CD8-positive, alpha-beta memory T cell (primary cell): ENCODE measurements around the gene RPL13A. TPM values are rescaled to one million over a fixed set of nuclear protein-coding genes. Genes with fewer than 3 reads are reported as not detected.
A peak's percentile ranks its signal among the peaks of the same experiment; 100 is the strongest.

Experiments used
- CTCF ChIA-PET: fragments of 350-600 bp; sonication (Branson Sonifier 250); formaldehyde crosslinking; loops from one replicate; lab custom pipeline; 2021; ENCODE audit warnings: antibody characterized with exemption; lab: Charles Lee
- POLR2A ChIA-PET: fragments of 350-600 bp; sonication (Branson Sonifier 250); formaldehyde crosslinking; loops from one replicate; lab custom pipeline; 2021; ENCODE audit warnings: antibody characterized with exemption; lab: Charles Lee
- DNase-seq, 5 donors: peaks; one replicate each; pipeline versions ENCODE4 v3.0.0 to v3.0.0-alpha.2; 2020 to 2022; ENCODE audit warnings: mixed read lengths in 1 of 5
- H3K27ac ChIP-seq: one replicate; pipeline ENCODE4 v1.7.0; 2013; ENCODE audit warnings: low read depth, mild to moderate bottlenecking, low read length, moderate library complexity
- H3K27me3 ChIP-seq: 2 replicates; pipeline ENCODE4 v1.7.0; 2013; ENCODE audit warnings: low read length, mild to moderate bottlenecking; ENCODE audit not compliant: insufficient read depth, poor library complexity, severe bottlenecking
- H3K36me3 ChIP-seq: 2 replicates; pipeline ENCODE4 v1.7.0; 2013; ENCODE audit warnings: mild to moderate bottlenecking, low read length, moderate library complexity; ENCODE audit not compliant: insufficient read depth
- H3K4me1 ChIP-seq: 2 replicates; pipeline ENCODE4 v1.7.0; 2013; ENCODE audit warnings: mild to moderate bottlenecking, low read length, moderate library complexity; ENCODE audit not compliant: insufficient read depth
- H3K4me3 ChIP-seq: 2 replicates; pipeline ENCODE4 v1.7.0; 2013; ENCODE audit warnings: mild to moderate bottlenecking, low read length
- H3K9me3 ChIP-seq: 2 replicates; pipeline ENCODE4 v1.7.0; 2013; ENCODE audit warnings: mild to moderate bottlenecking, low read length
- H3K27ac Mint-ChIP-seq, 8 donors: one replicate each; pipeline ENCODE4 v1.8.0; 2020 to 2021; ENCODE audit warnings: mixed read lengths in 8 of 8, mild to moderate bottlenecking in 6 of 8, inconsistent platforms in 3 of 8, moderate library complexity in 3 of 8
- H3K27me3 Mint-ChIP-seq, 2 donors: one replicate each; pipeline ENCODE4 v1.8.0; 2020 to 2021; ENCODE audit warnings: mixed read lengths in 2 of 2, mild to moderate bottlenecking in 1 of 2, moderate library complexity in 1 of 2
- H3K36me3 Mint-ChIP-seq, 3 donors: one replicate each; pipeline ENCODE4 v1.8.0; 2020 to 2021; ENCODE audit warnings: mixed read lengths in 3 of 3, inconsistent platforms in 1 of 3, mild to moderate bottlenecking in 1 of 3
- H3K4me1 Mint-ChIP-seq, 3 donors: one replicate each; pipeline ENCODE4 v1.8.0; 2020 to 2021; ENCODE audit warnings: mixed read lengths in 3 of 3, inconsistent platforms in 1 of 3, mild to moderate bottlenecking in 1 of 3
- H3K4me3 Mint-ChIP-seq, 7 donors: one replicate each; pipeline ENCODE4 v1.8.0; 2020 to 2021; ENCODE audit warnings: mixed read lengths in 7 of 7, mild to moderate bottlenecking in 6 of 7, moderate library complexity in 4 of 7, inconsistent platforms in 2 of 7
- H3K9me3 Mint-ChIP-seq, 5 donors: one replicate each; pipeline ENCODE4 v1.8.0; 2020 to 2022; ENCODE audit warnings: mixed read lengths in 5 of 5, mild to moderate bottlenecking in 3 of 5, moderate library complexity in 2 of 5, inconsistent platforms in 1 of 5
- polyA plus RNA-seq: library from polyadenylated mRNA; unstranded; fragments of 300-500 nt; fragmentation: Illumina TruSeq; gene quantifications from one replicate; pipeline ENCODE4 v1.2.3, GENCODE V29; 2021
- total RNA-seq, 2 experiments: library from RNA; stranded (reverse); gene quantifications; one replicate each; pipeline ENCODE4 v1.2.3, GENCODE V29; 2021

The RPL13A gene
- total and polyA plus RNA-seq, 3 experiments from 2014 or later = 2,679 to 3,912 (median 3,865) TPM

- CTCF ChIA-PET = interaction anchor here (1.3 to 2.9 kb wide), 5 partner anchors 15 to 80 kb away, joined by 4 to 9 read pairs (median 6); no protein-coding TSS in a partner anchor
- Mint-ChIP-seq H3K9me3 (peaks cover 0 to 14% (median 6%) of the 10 kb centered on the region in 5 donors), H3K27me3 (peaks cover 0 to 7% of the 10 kb centered on the region in 2 donors), H3K4me3 (peak overlapping the region; percentile 86 to 99 (median 97)), H3K27ac (peak overlapping the region; percentile 88 to 97 (median 94)), H3K36me3 (peaks cover 14 to 74% (median 33%) of the 10 kb centered on the region in 3 donors), H3K4me1 (peaks cover 58 to 81% (median 65%) of the 10 kb centered on the region in 3 donors)
- POLR2A ChIA-PET = no interaction called here
- no peak for DNase-seq
- H3K9me3 ChIP-seq = no peaks in the 10 kb centered on the region
- no peaks in the 10 kb centered on the region for H3K27me3 ChIP-seq
- H3K36me3 ChIP-seq = peaks cover 52% of the 10 kb centered on the region
- peak overlapping the region; percentile 93 for H3K4me3 ChIP-seq
- H3K27ac ChIP-seq = peak overlapping the region; percentile 45
- H3K4me1 ChIP-seq = peaks cover 56% of the 10 kb centered on the region
These were observed 3.0 kb downstream of the RPL13A start for GRCh38 chr19:49490287-49491029.

- H3K4me1 Mint-ChIP-seq = peaks cover 59 to 80% (median 71%) of the 10 kb centered on the region in 3 donors
- no peak overlapping the region for H3K27ac ChIP-seq
- H3K4me1 ChIP-seq = peaks cover 56% of the 10 kb centered on the region
These were observed 3.8 kb downstream of the RPL13A start for GRCh38 chr19:49491030-49491803.

GRCh38 chr19:49491804-49492572 is 4.6 kb downstream of the RPL13A start:
- H3K4me1 Mint-ChIP-seq = peaks cover 61 to 79% (median 74%) of the 10 kb centered on the region in 3 donors
- H3K9me3 Mint-ChIP-seq = peaks cover 0 to 14% (median 6%) of the 10 kb centered on the region in 5 donors
- peaks cover 14 to 74% (median 29%) of the 10 kb centered on the region in 3 donors for H3K36me3 Mint-ChIP-seq
- peak overlapping the region in 4 of 7 donors; percentile 20 to 83 (median 33) for H3K4me3 Mint-ChIP-seq
- H3K9me3 ChIP-seq = no peaks in the 10 kb centered on the region
- H3K27me3 Mint-ChIP-seq = peaks cover 0 to 10% of the 10 kb centered on the region in 2 donors
- POLR2A ChIA-PET = no interaction called here
- CTCF ChIA-PET = interaction anchor here (0.7 to 2.2 kb wide), 5 partner anchors 8 to 77 kb away, joined by 3 to 6 read pairs (median 3); partner anchors contain the start of gene FLT3LG
- H3K4me3 ChIP-seq = no peak overlapping the region
- H3K36me3 ChIP-seq = peaks cover 44% of the 10 kb centered on the region
- H3K27ac ChIP-seq = no peak overlapping the region
- H3K27me3 ChIP-seq = no peaks in the 10 kb centered on the region
- no peak for DNase-seq
- peaks cover 48% of the 10 kb centered on the region for H3K4me1 ChIP-seq
- H3K27ac Mint-ChIP-seq = peak overlapping the region; percentile 83 to 97 (median 93)

More at GRCh38 chr19:49491030-49491803, 3.8 kb downstream of the RPL13A start:
- CTCF ChIA-PET = interaction anchor here (0.7 to 2.2 kb wide), 2 partner anchors 8 to 18 kb away, joined by 3 to 6 read pairs; partner anchors contain the start of gene FLT3LG
- Histone ChIP-seq H3K9me3 (no peaks in the 10 kb centered on the region), H3K36me3 (peaks cover 45% of the 10 kb centered on the region), H3K27me3 (no peaks in the 10 kb centered on the region), H3K4me3 (no peak overlapping the region)
- Mint-ChIP-seq H3K4me3 (peak overlapping the region in 6 of 7 donors; percentile 20 to 98 (median 90)), H3K27ac (peak overlapping the region; percentile 37 to 96 (median 93)), H3K27me3 (peaks cover 0 to 10% of the 10 kb centered on the region in 2 donors), H3K36me3 (peaks cover 14 to 68% (median 29%) of the 10 kb centered on the region in 3 donors), H3K9me3 (peaks cover 0 to 14% (median 6%) of the 10 kb centered on the region in 5 donors)
- POLR2A ChIA-PET = no interaction called here
- no peak for DNase-seq

- DNase-seq = no peak
- POLR2A ChIA-PET = interaction anchor here (0.9 kb wide), 1 partner anchor 184 kb away, joined by 3 read pairs; the partner anchor contains the start of gene PRMT1
- peaks cover 17 to 74% (median 29%) of the 10 kb centered on the region in 3 donors for H3K36me3 Mint-ChIP-seq
- Histone ChIP-seq H3K36me3 (peaks cover 49% of the 10 kb centered on the region), H3K9me3 (no peaks in the 10 kb centered on the region), H3K27ac (peak overlapping the region; percentile 14), H3K4me3 (no peak overlapping the region), H3K4me1 (peaks cover 53% of the 10 kb centered on the region), H3K27me3 (no peaks in the 10 kb centered on the region)
- H3K9me3 Mint-ChIP-seq = peaks cover 0 to 12% (median 6%) of the 10 kb centered on the region in 5 donors
- peaks cover 64 to 81% (median 75%) of the 10 kb centered on the region in 3 donors for H3K4me1 Mint-ChIP-seq
- peak overlapping the region; percentile 83 to 97 (median 93) for H3K27ac Mint-ChIP-seq
- peak overlapping the region; percentile 32 to 91 (median 56) for H3K4me3 Mint-ChIP-seq
- CTCF ChIA-PET = interaction anchor here (0.7 to 2.2 kb wide), 5 partner anchors 12 to 76 kb away, joined by 3 to 6 read pairs (median 3); partner anchors contain the start of genes FLT3LG and PIH1D1
- H3K27me3 Mint-ChIP-seq = peaks cover 0 to 10% of the 10 kb centered on the region in 2 donors
These were observed 5.4 kb downstream of the RPL13A start for GRCh38 chr19:49492573-49493405.

GRCh38 chr19:49496574-49497008 is 9.2 kb downstream of the RPL13A start:
- Mint-ChIP-seq H3K27me3 (peaks cover 0 to 19% of the 10 kb centered on the region in 2 donors), H3K9me3 (peaks cover 0 to 12% (median 6%) of the 10 kb centered on the region in 5 donors), H3K36me3 (peaks cover 20 to 67% (median 30%) of the 10 kb centered on the region in 3 donors), H3K27ac (peak overlapping the region; percentile 88 to 99 (median 98)), H3K4me3 (peak overlapping the region; percentile 95 to 100 (median 100)), H3K4me1 (peaks cover 55 to 70% (median 67%) of the 10 kb centered on the region in 3 donors)
- Histone ChIP-seq H3K9me3 (no peaks in the 10 kb centered on the region), H3K27ac (peak overlapping the region; percentile 94), H3K4me3 (peak overlapping the region; percentile 95), H3K4me1 (peaks cover 43% of the 10 kb centered on the region), H3K27me3 (no peaks in the 10 kb centered on the region), H3K36me3 (peaks cover 42% of the 10 kb centered on the region)
- ChIA-PET CTCF (interaction anchor here (1.0 to 4.0 kb wide), 6 partner anchors 9 to 179 kb away, joined by 3 to 14 read pairs (median 8); partner anchors contain the start of genes FLT3LG, PIH1D1 and RPL13A), POLR2A (interaction anchor here (1.0 to 3.0 kb wide), 10 partner anchors 9 to 180 kb away, joined by 3 to 30 read pairs (median 6); partner anchors contain the start of genes ALDH16A1, PIH1D1, PRMT1 and RCN3)
- DNase-seq = no peak

- peaks cover 58 to 70% (median 67%) of the 10 kb centered on the region in 3 donors for H3K4me1 Mint-ChIP-seq
These were observed 9.8 kb downstream of the RPL13A start for GRCh38 chr19:49497047-49497788.

More at GRCh38 chr19:49497047-49497788, 9.8 kb downstream of the RPL13A start:
- H3K36me3 ChIP-seq = peaks cover 37% of the 10 kb centered on the region
- ChIA-PET POLR2A (interaction anchor here (0.5 to 3.0 kb wide), 7 partner anchors 9 to 180 kb away, joined by 3 to 30 read pairs (median 10); partner anchors contain the start of genes ALDH16A1, PIH1D1, PRMT1 and RPL13A), CTCF (interaction anchor here (1.2 to 4.0 kb wide), 3 partner anchors 24 to 184 kb away, joined by 3 to 14 read pairs (median 7); partner anchors contain the start of gene FLT3LG)
- Mint-ChIP-seq H3K27me3 (peaks cover 0 to 19% of the 10 kb centered on the region in 2 donors), H3K36me3 (peaks cover 19 to 61% (median 26%) of the 10 kb centered on the region in 3 donors), H3K4me3 (peak overlapping the region; percentile 95 to 100 (median 100)), H3K9me3 (peaks cover 0 to 12% (median 6%) of the 10 kb centered on the region in 5 donors), H3K27ac (peak overlapping the region; percentile 88 to 99 (median 98))
- H3K4me3 ChIP-seq = peak overlapping the region; percentile 95
- no peaks in the 10 kb centered on the region for H3K9me3 ChIP-seq
- H3K4me1 ChIP-seq = peaks cover 49% of the 10 kb centered on the region
- H3K27ac ChIP-seq = peak overlapping the region; percentile 94
- DNase-seq = peak; percentile 66 to 83 (median 74)
- H3K27me3 ChIP-seq = no peaks in the 10 kb centered on the region
